MV-4-11 (cell line): ENCODE data around the gene NKAIN2.

Source experiments
- DNase-seq: peaks from one replicate; lab custom pipeline; 2025; lab: John Stamatoyannopoulos, UW

Gene NKAIN2

GRCh38 chr6:123808556-123808955, 4.9 kb downstream of the NKAIN2 start:
- DNase-seq, result no peak

- no peak for DNase-seq
Observed at GRCh38 chr6:123810214-123810613, 6.5 kb downstream of the NKAIN2 start.

- DNase-seq, result no peak
Observed at GRCh38 chr6:123810948-123811347, 7.3 kb downstream of the NKAIN2 start.

- no peak for DNase-seq
Observed at GRCh38 chr6:123811378-123811777, 7.7 kb downstream of the NKAIN2 start.

GRCh38 chr6:123812621-123813020, 9.0 kb downstream of the NKAIN2 start:
- DNase-seq, result no peak

- DNase-seq, result no peak
Observed at GRCh38 chr6:123821112-123821511, 17.4 kb downstream of the NKAIN2 start.

GRCh38 chr6:123829302-123829953, 25.8 kb downstream of the NKAIN2 start:
- no peak for DNase-seq

- no peak for DNase-seq
Observed at GRCh38 chr6:123830120-123830519, 26.5 kb downstream of the NKAIN2 start.

- no peak for DNase-seq
Observed at GRCh38 chr6:123838505-123839234, 35.0 kb downstream of the NKAIN2 start.

GRCh38 chr6:123841067-123841896, 37.6 kb downstream of the NKAIN2 start:
- no peak for DNase-seq

GRCh38 chr6:123844011-123844410, 40.3 kb downstream of the NKAIN2 start:
- no peak for DNase-seq

GRCh38 chr6:123848347-123848746, 44.7 kb downstream of the NKAIN2 start:
- no peak for DNase-seq

GRCh38 chr6:123849406-123849805, 45.7 kb downstream of the NKAIN2 start:
- DNase-seq, result no peak

- DNase-seq, result no peak
Observed at GRCh38 chr6:123850555-123850954, 46.9 kb downstream of the NKAIN2 start.

- DNase-seq, result no peak
Observed at GRCh38 chr6:123854201-123854600, 50.5 kb downstream of the NKAIN2 start.

GRCh38 chr6:123855506-123855905, 51.8 kb downstream of the NKAIN2 start:
- no peak for DNase-seq

GRCh38 chr6:123859291-123859690, 55.6 kb downstream of the NKAIN2 start:
- DNase-seq, result no peak

- no peak for DNase-seq
Observed at GRCh38 chr6:123869334-123869733, 65.7 kb downstream of the NKAIN2 start.

- no peak for DNase-seq
Observed at GRCh38 chr6:123873974-123874373, 70.3 kb downstream of the NKAIN2 start.

GRCh38 chr6:123875784-123876183, 72.1 kb downstream of the NKAIN2 start:
- no peak for DNase-seq

- DNase-seq, result no peak
Observed at GRCh38 chr6:123879749-123880148, 76.1 kb downstream of the NKAIN2 start.

GRCh38 chr6:123888771-123889513, 85.3 kb downstream of the NKAIN2 start:
- no peak for DNase-seq
